HG03439 (cell line): ENCODE data around the gene C19orf38.

Source experiments
- ATAC-seq: cut with Tn5 transposase; IDR thresholded peaks from one replicate; pipeline ENCODE4 v1.9.1; 2021; ENCODE audit warnings: mild to moderate bottlenecking, moderate library complexity; ENCODE audit not compliant: unreplicated experiment

C19orf38 gene

GRCh38 chr19:10848230-10848856 lies at the start of gene C19orf38:
Gene C19orf38 (plus strand): TSS chr19:10848415. CDS start chr19:10848509, 94 bp downstream.
- no peak for ATAC-seq

GRCh38 chr19:10800488-10800887 lies 47.7 kb upstream of the C19orf38 start:
- no peak for ATAC-seq

- no peak for ATAC-seq
Observed at GRCh38 chr19:10802479-10802878, 45.7 kb upstream of the C19orf38 start.

- ATAC-seq, result no peak
Observed at GRCh38 chr19:10803252-10803651, 45.0 kb upstream of the C19orf38 start.

- ATAC-seq, result no peak
Observed at GRCh38 chr19:10805065-10805757, 43.0 kb upstream of the C19orf38 start.

- no peak for ATAC-seq
Observed at GRCh38 chr19:10805758-10806247, 42.4 kb upstream of the C19orf38 start.

- ATAC-seq, result no peak
Observed at GRCh38 chr19:10808937-10809649, 39.1 kb upstream of the C19orf38 start.

- ATAC-seq, result no peak
Observed at GRCh38 chr19:10809651-10810285, 38.4 kb upstream of the C19orf38 start.

- no peak for ATAC-seq
Observed at GRCh38 chr19:10811391-10812111, 36.7 kb upstream of the C19orf38 start.

GRCh38 chr19:10812196-10812595 lies 36.0 kb upstream of the C19orf38 start:
- no peak for ATAC-seq

GRCh38 chr19:10812902-10813404 lies 35.3 kb upstream of the C19orf38 start:
- no peak for ATAC-seq

GRCh38 chr19:10815007-10815536 lies 33.1 kb upstream of the C19orf38 start:
- ATAC-seq, result no peak

- no peak for ATAC-seq
Observed at GRCh38 chr19:10815969-10816644, 32.1 kb upstream of the C19orf38 start.

- no peak for ATAC-seq
Observed at GRCh38 chr19:10816691-10817090, 31.5 kb upstream of the C19orf38 start.

- ATAC-seq, result no peak
Observed at GRCh38 chr19:10817291-10818038, 30.8 kb upstream of the C19orf38 start.

- ATAC-seq, result no peak
Observed at GRCh38 chr19:10818301-10819123, 29.7 kb upstream of the C19orf38 start.

- no peak for ATAC-seq
Observed at GRCh38 chr19:10819124-10820060, 28.8 kb upstream of the C19orf38 start.
